Esophagus squamous epithelium (tissue), 5 donors: ENCODE measurements around the gene ACTMAP. TPM values are rescaled to one million over a fixed set of nuclear protein-coding genes. Genes with fewer than 3 reads are reported as not detected.
A peak's percentile ranks its signal among the peaks of the same experiment; 100 is the strongest.

Experiments used
- DNase-seq: peaks from one replicate; lab custom pipeline; 2025; lab: John Stamatoyannopoulos, UW
- H3K27ac ChIP-seq, 4 donors: fragments of 200-600 bp; sonication (generic); one replicate each; pipeline ENCODE4 v1.5.1; 2016 to 2019; ENCODE audit warnings: mild to moderate bottlenecking in 1 of 4
- H3K27me3 ChIP-seq, 4 donors: fragments of 200-600 bp; sonication (generic); 1 replicate in 3 of 4; 2 replicates in 1 of 4; pipeline versions ENCODE4 v1.5.1 to v1.6.0; 2017 to 2021; ENCODE audit warnings: antibody characterized with exemption in 1 of 4
- H3K36me3 ChIP-seq, 3 donors: fragments of 200-600 bp; sonication (generic); one replicate each; pipeline ENCODE4 v1.5.1; 2016 to 2019
- H3K4me1 ChIP-seq, 3 donors: fragments of 200-600 bp; sonication (generic); one replicate each; pipeline ENCODE4 v1.5.1; 2017 to 2019
- H3K4me3 ChIP-seq, 4 donors: fragments of 200-600 bp; sonication (generic); 1 replicate in 3 of 4; 2 replicates in 1 of 4; pipeline ENCODE4 v1.5.1; 2016 to 2019; ENCODE audit warnings: mild to moderate bottlenecking in 2 of 4, moderate library complexity in 1 of 4
- H3K9me3 ChIP-seq, 3 donors: fragments of 200-600 bp; sonication (generic); one replicate each; pipeline ENCODE4 v1.5.1; 2016 to 2019
- CTCF ChIP-seq, 6 experiments: fragments of 450-650 bp in 4 of 6; fragments of 200-600 bp in 2 of 6; sonication (generic) in 2 of 6; IDR thresholded peaks; one replicate each; pipeline ENCODE4 v1.5.1; 2016 to 2019; ENCODE audit warnings: antibody characterized with exemption in 6 of 6, mild to moderate bottlenecking in 4 of 6, moderate library complexity in 4 of 6
- POLR2A ChIP-seq, 4 donors: fragments of 450-650 bp; IDR thresholded peaks; one replicate each; pipeline ENCODE4 v1.6.1; 2017; ENCODE audit warnings: antibody characterized with exemption in 4 of 4, mild to moderate bottlenecking in 4 of 4, moderate library complexity in 3 of 4
- WGBS, 2 donors: methylation state at CpG; one replicate each; pipeline ENCODE4 v1.1.5; 2018; 5-methylcytosine and 5-hydroxymethylcytosine counted together
- intact Hi-C: fragments of 100-400 bp; cut with DNase I; formaldehyde crosslinking; loops from one replicate; pipeline ENCODE4 v1.15.0; 2022
- total RNA-seq, 4 donors: library from RNA; depleted of rRNA; stranded (reverse); fragments of >200 nt; gene quantifications; one replicate each; pipeline ENCODE4 v1.1.0, GENCODE V29; 2016
- donor health status: DM: yes; HTN: yes; CAD: no.

ACTMAP gene
- total RNA-seq, 4 donors from 2014 or later, result 2.1 to 2.8 (median 2.4) TPM

DNA sequence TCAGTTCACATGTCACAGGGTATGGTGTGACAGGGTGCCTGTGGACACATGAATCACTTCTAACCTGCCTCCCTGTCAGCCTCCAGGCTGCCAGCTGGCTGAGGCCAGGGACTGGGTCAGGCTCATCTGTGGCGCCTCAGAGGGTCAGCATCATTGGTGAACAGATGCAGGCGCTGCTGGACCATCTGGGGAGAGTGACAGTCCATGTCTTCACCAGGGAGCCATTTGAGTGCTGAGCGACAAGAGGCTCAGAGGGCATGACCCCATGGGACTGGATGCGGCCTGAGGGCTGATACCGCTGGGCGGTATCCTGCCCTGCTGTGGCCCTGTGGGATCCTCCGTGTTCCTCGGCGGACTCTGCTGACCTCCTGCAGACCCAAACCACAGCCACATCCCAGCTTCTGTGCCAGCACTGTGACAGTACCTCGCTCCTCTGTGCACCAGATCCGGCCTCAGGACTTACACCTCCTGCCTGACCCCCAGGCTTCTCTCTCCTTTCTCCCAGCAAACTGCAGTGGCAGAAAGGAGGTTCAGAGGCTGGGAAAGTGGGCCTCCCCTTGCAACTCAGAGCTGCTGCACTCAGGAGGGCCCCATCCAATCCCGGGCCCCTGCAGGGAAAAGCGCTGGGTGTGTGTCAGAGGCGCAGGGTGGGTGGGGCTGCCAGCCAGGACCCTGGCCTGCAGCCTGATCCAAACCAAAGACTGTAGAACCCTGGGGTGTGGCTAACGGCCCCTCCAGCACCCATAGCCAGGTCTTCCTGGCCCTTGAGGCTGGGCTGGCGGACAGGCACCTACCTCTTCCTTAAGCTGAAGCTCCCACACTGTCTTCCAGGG lies 10.2 kb downstream of the ACTMAP start:
- Histone ChIP-seq H3K4me1 (peaks cover 17 to 77% (median 22%) of the 10 kb centered on the region in 3 donors), H3K4me3 (peak overlapping the region in 3 of 4 donors; percentile 8 to 38 (median 22)), H3K27me3 (no peaks in the 10 kb centered on the region), H3K27ac (peak overlapping the region; percentile 55 to 85 (median 80)), H3K9me3 (no peaks in the 10 kb centered on the region), H3K36me3 (peaks cover 43 to 65% (median 52%) of the 10 kb centered on the region in 3 donors)
- 63 to 92% methylated on average over 2 to 8 of the region's 16 CpGs for WGBS, 2 donors
- intact Hi-C loops, result no loop called here
- TF ChIP-seq POLR2A (IDR thresholded peaks at IDR 0.05) (peak in 1 of 4 donors; percentile 5), CTCF (IDR thresholded peaks at IDR 0.05) (no peak)
- DNase-seq, result no peak

DNA sequence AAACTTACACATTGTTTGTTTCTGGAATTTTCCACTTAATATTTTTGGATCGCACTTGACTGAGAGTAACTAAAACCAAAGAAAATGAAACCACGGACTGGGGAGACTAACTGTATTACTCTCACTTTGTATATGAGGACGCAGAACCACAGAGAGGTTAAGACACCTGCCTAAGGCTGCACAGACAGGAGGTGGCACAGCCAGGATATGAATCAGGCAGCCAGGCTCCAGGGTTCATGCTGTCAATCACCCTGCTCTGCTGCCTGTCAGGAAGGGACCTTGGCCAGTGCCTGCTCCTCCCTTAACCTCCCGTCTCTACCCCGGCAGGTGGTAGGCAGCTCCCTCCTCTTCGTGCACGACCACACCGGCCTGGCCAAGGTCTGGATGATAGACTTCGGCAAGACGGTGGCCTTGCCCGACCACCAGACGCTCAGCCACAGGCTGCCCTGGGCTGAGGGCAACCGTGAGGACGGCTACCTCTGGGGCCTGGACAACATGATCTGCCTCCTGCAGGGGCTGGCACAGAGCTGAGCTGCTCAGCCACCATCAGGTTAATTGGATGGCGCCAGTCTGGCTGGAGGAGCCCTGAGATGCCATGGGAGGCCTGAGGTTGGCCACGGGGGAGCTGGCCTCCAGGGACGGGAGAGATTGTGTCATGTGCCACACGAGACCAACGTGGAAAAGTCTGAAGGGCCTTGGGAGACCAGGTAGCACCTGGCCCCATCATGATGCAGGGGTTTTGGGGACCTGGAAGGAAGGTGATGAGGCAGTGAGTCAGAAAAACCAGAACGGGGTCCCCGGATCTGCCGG lies 11.0 kb downstream of the ACTMAP start:
- Histone ChIP-seq H3K36me3 (peaks cover 43 to 73% (median 58%) of the 10 kb centered on the region in 3 donors), H3K9me3 (no peaks in the 10 kb centered on the region), H3K27me3 (no peaks in the 10 kb centered on the region), H3K27ac (peak overlapping the region; percentile 55 to 85 (median 80)), H3K4me3 (no peak overlapping the region), H3K4me1 (peaks cover 17 to 79% (median 22%) of the 10 kb centered on the region in 3 donors)
- intact Hi-C loops, result no loop called here
- TF ChIP-seq CTCF (IDR thresholded peaks at IDR 0.05) (no peak), POLR2A (IDR thresholded peaks at IDR 0.05) (peak in 1 of 4 donors; percentile 12)
- WGBS, 2 donors, result 69 to 76% methylated on average over 3 to 11 of the region's 22 CpGs
- no peak for DNase-seq

- intact Hi-C loops, result no loop called here
- WGBS, 2 donors, result 85 to 100% methylated on average over 2 to 5 of the region's 9 CpGs
- DNase-seq, result no peak
- TF ChIP-seq POLR2A (IDR thresholded peaks at IDR 0.05) (no peak), CTCF (IDR thresholded peaks at IDR 0.05) (no peak)
- Histone ChIP-seq H3K4me3 (no peak overlapping the region), H3K27ac (peak overlapping the region; percentile 18 to 85 (median 76)), H3K27me3 (no peaks in the 10 kb centered on the region), H3K4me1 (peaks cover 17 to 79% (median 22%) of the 10 kb centered on the region in 3 donors), H3K36me3 (peaks cover 61 to 86% (median 72%) of the 10 kb centered on the region in 3 donors), H3K9me3 (no peaks in the 10 kb centered on the region)
Measured at GRCh38 chr19:40737102-40737644, 13.1 kb downstream of the ACTMAP start.

DNA sequence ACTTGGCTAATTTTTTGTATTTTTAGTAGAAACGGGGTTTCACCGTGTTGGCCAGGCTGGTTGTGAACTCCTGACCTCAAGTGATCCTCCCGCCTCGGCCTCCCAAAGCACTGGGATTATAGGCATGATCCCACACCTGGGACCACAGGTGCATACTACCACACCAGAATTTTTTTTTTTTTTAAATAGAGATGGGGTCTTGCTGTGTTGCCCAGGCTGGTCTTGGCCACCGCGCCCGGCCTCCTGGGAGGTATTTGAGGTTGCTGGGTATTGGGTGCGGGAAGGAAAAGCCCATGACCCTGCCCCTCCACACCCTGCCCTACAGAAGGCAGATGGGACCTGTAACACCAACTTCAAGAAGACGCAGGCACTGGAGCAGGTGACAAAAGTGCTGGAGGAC lies 13.6 kb downstream of the ACTMAP start:
- intact Hi-C loops, result no loop called here
- no peak for TF ChIP-seq POLR2A (IDR thresholded peaks at IDR 0.05)
- no peak for TF ChIP-seq CTCF (IDR thresholded peaks at IDR 0.05)
- H3K4me1 ChIP-seq, result peaks cover 17 to 76% (median 22%) of the 10 kb centered on the region in 3 donors
- WGBS, 2 donors, result 85 to 95% methylated on average over 4 to 8 of the region's 9 CpGs
- peak overlapping the region; percentile 55 to 85 (median 76) for H3K27ac ChIP-seq
- no peak for DNase-seq
- no peaks in the 10 kb centered on the region for H3K9me3 ChIP-seq
- no peaks in the 10 kb centered on the region for H3K27me3 ChIP-seq
- H3K36me3 ChIP-seq, result peaks cover 61 to 90% (median 72%) of the 10 kb centered on the region in 3 donors
- H3K4me3 ChIP-seq, result no peak overlapping the region
